ENCODE data around the gene COBL. TPM values are rescaled to one million over a fixed set of nuclear protein-coding genes. Genes with fewer than 3 reads are reported as not detected.
A peak's percentile ranks its signal among the peaks of the same experiment; 100 is the strongest.

Gene COBL
- total and polyA plus RNA-seq, 9 of the 15 experiments (the other 6 are each of a cell fraction or from before 2014, with no cell fraction given), result 0.01 to 2.4 (median 0.09) TPM; not detected in 3

- TF ChIP-seq PTRF (tag; IDR thresholded peaks at IDR 0.05), result no peak
- no peak for TF ChIP-seq CEBPG (CRISPR knock-in tag; IDR thresholded peaks at IDR 0.05)
- 0 out of 4 replicates have a peak, but pooled peaks of 1 of the 2 experiments have one; percentile 3 for TF ChIP-seq CEBPG (tag; conservative IDR thresholded peaks at IDR 0.05 in 1 of 2, IDR thresholded peaks at IDR 0.05 in 1 of 2)
- no peak for TF ChIP-seq CCNT2 (IDR thresholded peaks at IDR 0.05; ENCODE audit: borderline replicate concordance, extremely low read depth, insufficient read length, low read depth, low read length)
- TF ChIP-seq PTTG1 (tag; IDR thresholded peaks at IDR 0.05; ENCODE audit: low read depth), result no peak
- no peak for TF ChIP-seq ATF1 (CRISPR knock-in tag; IDR thresholded peaks at IDR 0.05)
- TF ChIP-seq ATF1 (tag; IDR thresholded peaks at IDR 0.05), result no peak
- TF ChIP-seq ZBTB49 (CRISPR knock-in tag; IDR thresholded peaks at IDR 0.05; ENCODE audit: borderline replicate concordance), result no peak
- TF ChIP-seq SMC3 (conservative IDR thresholded peaks at IDR 0.05; ENCODE audit: insufficient read depth, low read depth, low read length), result peak; percentile 84
- peak; percentile 69; the same call in 1 of the 2 replicates for TF ChIP-seq REST (IDR thresholded peaks at IDR 0.05; ENCODE audit: borderline replicate concordance)
- TF ChIP-seq REST (CRISPR knock-in tag; IDR thresholded peaks at IDR 0.05; ENCODE audit: low read depth), result no peak
- peak; percentile 92 for TF ChIP-seq STAG1 (CRISPR knock-in tag; IDR thresholded peaks at IDR 0.05; ENCODE audit: borderline replicate concordance)
Observed at GRCh38 chr7:51160990-51161615, 155.5 kb downstream of the COBL start (continued).
